GM18517 (cell line): ENCODE results near the gene C20orf204.
"Not testable (repeated sequence)": the region's sequence is repeated elsewhere in the genome, so short reads cannot be mapped to it uniquely, and the experiment has no call there.

Source experiments
- ATAC-seq: cut with Tn5 transposase; IDR thresholded peaks from one replicate; pipeline ENCODE4 v1.9.1; 2021; ENCODE audit warnings: mild to moderate bottlenecking, moderate library complexity; ENCODE audit not compliant: unreplicated experiment

The C20orf204 gene

GRCh38 chr20:64035933-64036345 is at the start of gene C20orf204:
C20orf204 (plus strand) TSS chr20:64036182; CDS start chr20:64036324, 142 bp downstream.
- no peak for ATAC-seq

GRCh38 chr20:64000906-64001305 is 35.1 kb upstream of the C20orf204 start:
- ATAC-seq: no peak

- ATAC-seq: no peak
Observed at GRCh38 chr20:64001607-64002011, 34.4 kb upstream of the C20orf204 start.

GRCh38 chr20:64003960-64004725 is 31.8 kb upstream of the C20orf204 start:
- ATAC-seq: no peak

GRCh38 chr20:64005394-64005793 is 30.6 kb upstream of the C20orf204 start:
- no peak for ATAC-seq

GRCh38 chr20:64006490-64006889 is 29.5 kb upstream of the C20orf204 start:
- no peak for ATAC-seq

- no peak for ATAC-seq
Observed at GRCh38 chr20:64006902-64007301, 29.1 kb upstream of the C20orf204 start.

- no peak for ATAC-seq
Observed at GRCh38 chr20:64009811-64010387, 26.1 kb upstream of the C20orf204 start.

GRCh38 chr20:64010711-64011237 is 25.2 kb upstream of the C20orf204 start:
- no peak for ATAC-seq

- no peak for ATAC-seq
Observed at GRCh38 chr20:64011366-64011779, 24.6 kb upstream of the C20orf204 start.

GRCh38 chr20:64012385-64013154 is 23.4 kb upstream of the C20orf204 start:
- ATAC-seq: not testable (repeated sequence)

GRCh38 chr20:64015635-64016034 is 20.3 kb upstream of the C20orf204 start:
- no peak for ATAC-seq

GRCh38 chr20:64021124-64021975 is 14.6 kb upstream of the C20orf204 start:
- no peak for ATAC-seq

- ATAC-seq: no peak
Observed at GRCh38 chr20:64022671-64023360, 13.2 kb upstream of the C20orf204 start.

GRCh38 chr20:64023361-64024140 is 12.4 kb upstream of the C20orf204 start:
- no peak for ATAC-seq

GRCh38 chr20:64024141-64024990 is 11.6 kb upstream of the C20orf204 start:
- ATAC-seq: no peak

- ATAC-seq: no peak
Observed at GRCh38 chr20:64025101-64025825, 10.7 kb upstream of the C20orf204 start.
